GM12872 (cell line): ENCODE results near the gene LHFPL2.

ENCODE experiments used
- CTCF ChIP-seq: IDR thresholded peaks from 3 replicates; pipeline ENCODE4 v1.5.1; 2011; ENCODE audit warnings: low read depth, mild to moderate bottlenecking, low read length, moderate library complexity; ENCODE audit not compliant: insufficient read depth

LHFPL2 gene

DNA sequence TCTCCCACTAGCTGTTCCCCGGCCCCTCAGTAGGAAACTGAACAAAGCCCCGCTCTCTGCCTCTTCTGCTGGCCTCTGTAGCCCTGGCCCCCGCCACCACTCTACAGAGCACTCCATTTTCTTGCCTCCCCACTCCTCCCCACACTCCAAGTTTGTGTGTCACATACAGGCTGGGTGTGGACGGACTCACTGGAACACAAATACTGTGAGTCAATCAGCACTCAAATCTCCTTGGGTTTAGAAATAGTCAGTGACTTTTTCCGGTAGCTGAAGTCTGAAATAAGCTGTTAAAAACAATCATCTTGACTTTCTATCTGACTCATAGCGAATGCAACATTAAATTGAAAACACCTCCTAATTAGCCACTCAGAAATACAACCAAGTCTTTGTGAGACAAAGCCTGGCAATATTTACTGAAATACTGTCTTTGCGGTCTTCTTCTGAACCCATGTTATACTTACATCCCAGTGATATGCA lies 122.5 kb downstream of the LHFPL2 start:
- TF ChIP-seq CTCF: no peak

DNA sequence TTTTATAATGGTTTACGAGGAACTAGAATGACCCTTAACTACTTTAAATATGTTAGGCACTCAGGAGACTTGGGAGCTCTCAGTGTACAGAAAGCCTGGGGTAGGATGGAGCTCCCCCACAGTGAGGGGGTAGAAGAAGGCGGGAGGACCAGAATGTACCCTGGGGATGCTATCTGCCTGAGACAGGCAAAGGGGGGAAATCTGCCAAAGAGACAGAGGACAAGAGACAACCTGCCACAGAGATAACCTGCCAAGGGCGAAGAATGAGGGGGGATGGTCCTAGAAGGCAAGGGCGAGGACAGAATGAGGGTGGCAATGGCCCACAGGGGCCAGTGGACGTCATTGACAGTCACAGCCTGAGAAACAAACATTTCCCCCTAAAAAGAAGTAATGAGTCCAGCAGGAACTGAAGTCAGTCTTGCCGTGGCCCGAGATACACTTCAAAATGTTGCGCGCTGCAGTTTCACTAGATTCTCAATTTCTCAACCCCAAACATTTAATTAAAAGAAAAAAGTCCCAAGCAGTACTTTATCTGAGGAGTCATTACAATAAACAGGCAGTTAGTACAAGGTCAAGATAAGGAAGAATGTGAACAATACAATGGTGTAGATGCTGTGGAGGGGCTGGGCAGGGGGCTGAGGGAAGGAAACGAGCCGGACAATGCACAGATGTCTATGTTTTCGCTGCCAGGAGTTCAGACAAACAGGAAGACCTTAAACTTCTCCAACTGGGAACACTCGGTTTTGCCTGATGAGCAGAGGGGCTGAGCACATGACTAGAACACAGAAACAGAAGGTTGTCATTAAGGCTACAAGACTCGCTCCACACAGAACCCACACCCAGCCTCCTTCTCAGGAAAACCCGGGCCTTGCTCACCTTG lies 125.0 kb downstream of the LHFPL2 start:
- TF ChIP-seq CTCF: no peak

- TF ChIP-seq CTCF: no peak
Measured at GRCh38 chr5:78522476-78523260, 125.9 kb downstream of the LHFPL2 start.

DNA sequence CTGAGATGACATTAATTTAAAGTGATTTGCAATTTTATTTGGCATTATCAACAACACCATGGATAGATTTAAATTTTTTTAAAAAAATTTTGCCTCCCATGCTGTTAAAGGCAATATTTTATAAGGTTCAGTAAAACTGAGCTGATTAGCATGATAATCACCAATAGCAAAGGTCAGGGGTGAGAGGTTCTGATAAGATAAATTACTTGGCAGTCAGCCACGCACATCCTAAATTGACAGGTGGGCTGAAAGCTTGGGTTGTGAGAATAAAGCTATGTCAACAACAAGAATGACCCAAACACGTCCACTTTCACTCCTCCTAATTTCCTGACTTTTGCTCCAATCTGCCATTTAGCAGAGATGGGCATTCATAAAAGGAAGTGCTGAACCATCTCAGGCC lies 127.1 kb downstream of the LHFPL2 start:
- no peak for TF ChIP-seq CTCF

- TF ChIP-seq CTCF: no peak
Measured at GRCh38 chr5:78519198-78519941, 129.2 kb downstream of the LHFPL2 start.

GRCh38 chr5:78518365-78519197 lies 130.0 kb downstream of the LHFPL2 start:
- TF ChIP-seq CTCF: no peak
